IMR-90 (cell line): ENCODE results near the gene EIF2B2. TPM values are rescaled to one million over a fixed set of nuclear protein-coding genes. Genes with fewer than 3 reads are reported as not detected.

ENCODE experiments used
- ATAC-seq: fragments of 200-7000 bp; cut with Tn5 transposase; 2 replicates; pipeline ENCODE4 v1.9.1; 2020; ENCODE audit warnings: low read depth, mild to moderate bottlenecking, moderate library complexity
- BruUV-seq: library from RNA; stranded (reverse); fragments of 400-500 nt; replicated peaks from 2 replicates; lab custom pipeline; 2021; lab: Mats Ljungman, UMichigan
- CTCF ChIA-PET: fragments of 300-600 bp; formaldehyde crosslinking; extraction: SDS; loops from one replicate; lab custom pipeline; 2021; ENCODE audit warnings: antibody characterized with exemption; lab: Yijun Ruan, JAX
- POLR2A ChIA-PET: fragments of 300-600 bp; sonication (Branson Sonifier 250); formaldehyde crosslinking; loops from one replicate; lab custom pipeline; 2022; ENCODE audit warnings: antibody characterized with exemption; ENCODE audit not compliant: unreplicated experiment; lab: Charles Lee
- DNase-seq: peaks from one replicate; pipeline ENCODE4 v3.0.0; 2013
- H2AFZ ChIP-seq: replicated peaks from 2 replicates; pipeline ENCODE3; 2013; ENCODE audit warnings: low read length, mild to moderate bottlenecking; ENCODE audit not compliant: poor library complexity
- H2AK5ac ChIP-seq: 2 replicates; pipeline ENCODE4 v1.6.1; 2013; ENCODE audit warnings: low read depth, low read length, inconsistent platforms
- H2AK9ac ChIP-seq: replicated peaks from 2 replicates; pipeline ENCODE3; 2013; ENCODE audit warnings: mild to moderate bottlenecking, low read depth, low read length, moderate library complexity; ENCODE audit not compliant: poor library complexity
- H2BK120ac ChIP-seq: 2 replicates; pipeline ENCODE4 v1.6.1; 2013; ENCODE audit warnings: low read depth, low read length, inconsistent platforms
- H2BK15ac ChIP-seq: 3 replicates; pipeline ENCODE4 v1.6.1; 2013; ENCODE audit warnings: low read depth, low read length, inconsistent platforms
- H2BK20ac ChIP-seq: 2 replicates; pipeline ENCODE4 v1.6.1; 2013; ENCODE audit warnings: low read depth, mild to moderate bottlenecking, inconsistent platforms, low read length, moderate library complexity
- H2BK5ac ChIP-seq: 2 replicates; pipeline ENCODE4 v1.6.1; 2013; ENCODE audit warnings: mild to moderate bottlenecking, low read depth, low read length, inconsistent platforms; ENCODE audit not compliant: poor library complexity, severe bottlenecking
- H3K14ac ChIP-seq: replicated peaks from 2 replicates; pipeline ENCODE4 v1.6.1; 2013; ENCODE audit warnings: low read depth, low read length, inconsistent platforms
- H3K18ac ChIP-seq: 2 replicates; pipeline ENCODE4 v1.6.1; 2013; ENCODE audit warnings: low read depth, low read length, control low read depth
- H3K23ac ChIP-seq: 2 replicates; pipeline ENCODE4 v1.6.1; 2013; ENCODE audit warnings: low read depth, low read length, inconsistent platforms
- H3K27ac ChIP-seq: 2 replicates; pipeline ENCODE4 v1.5.1; 2013; ENCODE audit warnings: mild to moderate bottlenecking, control low read depth, low read length; ENCODE audit not compliant: insufficient read depth
- H3K27me3 ChIP-seq: 2 replicates; pipeline ENCODE4 v1.6.1; 2013; ENCODE audit warnings: low read length; ENCODE audit not compliant: control insufficient read depth, insufficient read depth
- H3K36me3 ChIP-seq: 2 replicates; pipeline ENCODE4 v1.6.1; 2013; ENCODE audit warnings: low read length, mixed read lengths; ENCODE audit not compliant: control insufficient read depth, insufficient read depth
- H3K4ac ChIP-seq: 2 replicates; pipeline ENCODE4 v1.6.1; 2013; ENCODE audit warnings: low read depth, low read length, inconsistent platforms
- H3K4me1 ChIP-seq: 2 replicates; pipeline ENCODE4 v1.6.1; 2013; ENCODE audit warnings: low read length, mixed read lengths; ENCODE audit not compliant: control insufficient read depth, insufficient read depth
- H3K4me2 ChIP-seq: 2 replicates; pipeline ENCODE4 v1.6.1; 2013; ENCODE audit warnings: low read depth, mild to moderate bottlenecking, control low read depth, low read length, moderate library complexity
- H3K4me3 ChIP-seq: 2 replicates; pipeline ENCODE4 v1.5.1; 2013; ENCODE audit warnings: low read depth, mild to moderate bottlenecking, control low read depth, low read length, moderate library complexity; ENCODE audit not compliant: insufficient read depth
- H3K56ac ChIP-seq: 2 replicates; pipeline ENCODE4 v1.6.1; 2013; ENCODE audit warnings: low read length, inconsistent platforms; ENCODE audit not compliant: insufficient read depth; ENCODE audit errors: extremely low read depth
- H3K79me1 ChIP-seq, 2 experiments: 2 replicates each; pipeline ENCODE4 v1.6.1; 2013; ENCODE audit warnings: low read length in 2 of 2, inconsistent platforms in 1 of 2, low read depth in 1 of 2
- H3K9ac ChIP-seq: 2 replicates; pipeline ENCODE4 v1.6.1; 2013; ENCODE audit warnings: low read depth, low read length, control low read depth
- H3K9me1 ChIP-seq: 2 replicates; pipeline ENCODE4 v1.6.1; 2013; ENCODE audit warnings: low read length, inconsistent platforms; ENCODE audit not compliant: insufficient read depth
- H3K9me3 ChIP-seq: 2 replicates; pipeline ENCODE4 v1.6.1; 2013; ENCODE audit warnings: low read length; ENCODE audit not compliant: control insufficient read depth, insufficient read depth
- H4K20me1 ChIP-seq: 2 replicates; pipeline ENCODE4 v1.6.1; 2013; ENCODE audit warnings: low read length, inconsistent platforms; ENCODE audit not compliant: insufficient read depth
- H4K5ac ChIP-seq: 2 replicates; pipeline ENCODE4 v1.6.1; 2013; ENCODE audit warnings: mild to moderate bottlenecking, low read depth, low read length, control low read depth
- H4K8ac ChIP-seq, 2 experiments: 2 replicates each; pipeline ENCODE4 v1.6.1; 2013; ENCODE audit warnings: low read depth in 2 of 2, low read length in 2 of 2, control low read depth in 1 of 2, inconsistent platforms in 1 of 2
- H4K91ac ChIP-seq: 2 replicates; pipeline ENCODE4 v1.6.1; 2013; ENCODE audit warnings: low read depth, low read length, inconsistent platforms; ENCODE audit not compliant: insufficient read depth
- BHLHE40 ChIP-seq: fragments of 150-350 bp; IDR thresholded peaks from 2 replicates; pipeline ENCODE4 v1.6.1; 2016; ENCODE audit warnings: mild to moderate bottlenecking, low read depth, low read length
- CEBPB ChIP-seq: IDR thresholded peaks from 2 replicates; pipeline ENCODE4 v1.6.1; 2012; ENCODE audit warnings: low read depth, low read length, improper control_type of control experiment
- CHD1 ChIP-seq: IDR thresholded peaks from 2 replicates; pipeline ENCODE4 v1.6.1; 2012; ENCODE audit warnings: low read depth, low read length, improper control_type of control experiment
- ELK1 ChIP-seq: fragments of 150-350 bp; IDR thresholded peaks from 2 replicates; pipeline ENCODE4 v1.6.1; 2016; ENCODE audit warnings: low read depth, mild to moderate bottlenecking, low read length, moderate library complexity, borderline replicate concordance
- FOS ChIP-seq: fragments of 150-350 bp; IDR thresholded peaks from 2 replicates; pipeline ENCODE4 v1.6.1; 2016; ENCODE audit warnings: low read depth, low read length
- MAFK ChIP-seq: IDR thresholded peaks from 2 replicates; pipeline ENCODE4 v1.6.1; 2012; ENCODE audit warnings: low read depth, low read length, improper control_type of control experiment
- MAZ ChIP-seq: IDR thresholded peaks from 2 replicates; pipeline ENCODE4 v1.6.1; 2012; ENCODE audit warnings: low read depth, mild to moderate bottlenecking, low read length, improper control_type of control experiment, moderate library complexity, borderline replicate concordance
- MXI1 ChIP-seq: IDR thresholded peaks from 2 replicates; pipeline ENCODE4 v1.6.1; 2012; ENCODE audit warnings: low read depth, mild to moderate bottlenecking, low read length, moderate library complexity, borderline replicate concordance
- NFE2L2 ChIP-seq: fragments of 150-350 bp; IDR thresholded peaks from 2 replicates; pipeline ENCODE4 v1.6.1; 2016; ENCODE audit warnings: low read depth, mild to moderate bottlenecking, low read length
- POLR2A ChIP-seq: IDR thresholded peaks from 2 replicates; pipeline ENCODE4 v1.6.1; 2012; ENCODE audit warnings: mild to moderate bottlenecking, low read depth, low read length
- RAD21 ChIP-seq: IDR thresholded peaks from 2 replicates; pipeline ENCODE4 v1.6.1; 2012; ENCODE audit warnings: low read length, improper control_type of control experiment
- RCOR1 ChIP-seq: IDR thresholded peaks from 2 replicates; pipeline ENCODE4 v1.6.1; 2012; ENCODE audit warnings: mild to moderate bottlenecking, low read length, improper control_type of control experiment; ENCODE audit not compliant: insufficient replicate concordance
- RFX5 ChIP-seq: IDR thresholded peaks from 2 replicates; pipeline ENCODE4 v1.8.0; 2012; ENCODE audit warnings: low read depth, mild to moderate bottlenecking, low read length, moderate library complexity
- SMC3 ChIP-seq: fragments of 150-350 bp; IDR thresholded peaks from 2 replicates; pipeline ENCODE4 v1.6.1; 2016; ENCODE audit warnings: low read depth, mild to moderate bottlenecking, antibody characterized with exemption, low read length, moderate library complexity
- WGBS, 2 experiments: methylation state at CpG; one replicate each; pipeline versions ENCODE4 v1.1.5 to v1.1.7; 2013; ENCODE audit warnings: missing lambda C conversion rate in 2 of 2; ENCODE audit not compliant: insufficient read length in 1 of 2; ENCODE audit errors: extremely low coverage in 2 of 2; 5-methylcytosine and 5-hydroxymethylcytosine counted together
- dilution Hi-C: fragments of 300-500 bp; cut with HindIII; formaldehyde crosslinking; loops from one replicate; pipeline ENCODE4 v1.14.3; 2018; ENCODE audit warnings: low sequenced_read_pairs; ENCODE audit not compliant: unreplicated experiment
- in situ Hi-C: fragments of 300-500 bp; cut with MboI; formaldehyde crosslinking; loops from 3 replicates; pipeline ENCODE4 v1.14.3; 2019; ENCODE audit warnings: low sequenced_read_pairs, inconsistent platforms, mixed read lengths
- intact Hi-C: fragments of 100-400 bp; cut with micrococcal nuclease; formaldehyde crosslinking; loops from 2 replicates; pipeline ENCODE4 v1.10.0; 2022
- polyA plus RNA-seq, 3 experiments: library from polyadenylated mRNA; depleted of rRNA; stranded (reverse); fragments of >200 nt; gene quantifications; 2 replicates each; pipeline ENCODE4 v1.2.3, GENCODE V29; 2012; ENCODE audit warnings: low replicate concordance in 1 of 3
- total RNA-seq: library from RNA; depleted of rRNA; stranded (reverse); fragments of >200 nt; gene quantifications from 2 replicates; pipeline ENCODE4 v1.2.3, GENCODE V29; 2012
- TF ChIP-seq, protein P1 (sequence below): conservative IDR thresholded peaks from 2 replicates; pipeline ENCODE4 v1.5.1; 2012; ENCODE audit warnings: mild to moderate bottlenecking, low read depth, low read length, improper control_type of control experiment
- TF ChIP-seq, protein P2 (sequence below): fragments of 150-350 bp; IDR thresholded peaks from 2 replicates; pipeline ENCODE4 v1.6.1; 2017; ENCODE audit warnings: mild to moderate bottlenecking, antibody characterized with exemption, low read length, low read depth

EIF2B2 gene
- total and polyA plus RNA-seq, 2 of the 4 experiments (the other 2 are of a cell fraction) = 63.6 to 70.1 TPM

DNA sequence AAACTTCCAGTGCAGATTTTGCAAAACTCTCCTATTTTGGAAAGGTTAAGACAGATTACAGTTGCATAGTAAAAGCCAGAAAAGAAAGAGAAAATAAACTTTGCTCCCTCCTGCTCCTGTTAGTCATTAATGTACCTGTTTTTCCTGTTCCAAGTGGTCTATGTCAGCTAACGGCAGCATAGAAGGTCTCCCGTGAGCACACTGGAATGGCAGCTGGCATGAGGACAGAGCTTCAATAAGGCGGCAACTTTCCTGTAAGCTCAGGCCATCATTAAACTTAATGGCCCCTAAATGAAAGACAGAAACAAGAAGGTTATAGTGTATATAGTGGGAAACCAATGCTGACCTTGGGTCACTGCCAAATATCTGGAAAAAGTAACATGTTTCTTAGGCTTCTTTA lies 16.0 kb downstream of the EIF2B2 start:
- Histone ChIP-seq H3K4ac (no peak overlapping the region), H4K8ac (no peak overlapping the region), H2AFZ (no peak overlapping the region), H3K4me3 (no peak overlapping the region), H3K79me1 (no peaks in the 10 kb centered on the region; a peak in 1 of 4 replicates), H3K9ac (no peak overlapping the region), H3K4me1 (peaks cover 2% of the 10 kb centered on the region; the same call in 1 of the 2 replicates), H3K56ac (no peak overlapping the region), H3K9me1 (no peaks in the 10 kb centered on the region; the same call in 1 of the 2 replicates), H4K5ac (no peak overlapping the region), H3K18ac (no peak overlapping the region), H2BK5ac (no peak overlapping the region), H3K4me2 (no peak overlapping the region), H3K9me3 (no peaks in the 10 kb centered on the region), H4K91ac (no peak overlapping the region), H3K14ac (no peak overlapping the region), H2BK20ac (no peak overlapping the region), H3K23ac (no peak overlapping the region), H3K27ac (no peak overlapping the region), H2AK9ac (no peak overlapping the region), H2BK15ac (no peak overlapping the region), H4K20me1 (no peaks in the 10 kb centered on the region), H3K27me3 (no peaks in the 10 kb centered on the region), H2BK120ac (no peak overlapping the region), H3K36me3 (peaks cover 14% of the 10 kb centered on the region), H2AK5ac (no peak overlapping the region)
- no TSS peak for BruUV-seq
- ChIA-PET POLR2A (no interaction called here), CTCF (no interaction called here)
- intact Hi-C loops (no loop called here), dilution Hi-C loops (no loop called here), in situ Hi-C loops (no loop called here)
- no CpG with 5 or more reads among the region's 3 CpGs for WGBS, 2 experiments
- DNase-seq = no peak
- TF ChIP-seq MXI1 (no peak), ELK1 (no peak), MAZ (no peak), POLR2A (no peak), RFX5 (no peak), BHLHE40 (no peak), NFE2L2 (no peak), SMC3 (no peak), CHD1 (no peak), RAD21 (no peak), MAFK (no peak), FOS (no peak), CEBPB (no peak), RCOR1 (no peak)
- TF ChIP-seq, protein P1, sequence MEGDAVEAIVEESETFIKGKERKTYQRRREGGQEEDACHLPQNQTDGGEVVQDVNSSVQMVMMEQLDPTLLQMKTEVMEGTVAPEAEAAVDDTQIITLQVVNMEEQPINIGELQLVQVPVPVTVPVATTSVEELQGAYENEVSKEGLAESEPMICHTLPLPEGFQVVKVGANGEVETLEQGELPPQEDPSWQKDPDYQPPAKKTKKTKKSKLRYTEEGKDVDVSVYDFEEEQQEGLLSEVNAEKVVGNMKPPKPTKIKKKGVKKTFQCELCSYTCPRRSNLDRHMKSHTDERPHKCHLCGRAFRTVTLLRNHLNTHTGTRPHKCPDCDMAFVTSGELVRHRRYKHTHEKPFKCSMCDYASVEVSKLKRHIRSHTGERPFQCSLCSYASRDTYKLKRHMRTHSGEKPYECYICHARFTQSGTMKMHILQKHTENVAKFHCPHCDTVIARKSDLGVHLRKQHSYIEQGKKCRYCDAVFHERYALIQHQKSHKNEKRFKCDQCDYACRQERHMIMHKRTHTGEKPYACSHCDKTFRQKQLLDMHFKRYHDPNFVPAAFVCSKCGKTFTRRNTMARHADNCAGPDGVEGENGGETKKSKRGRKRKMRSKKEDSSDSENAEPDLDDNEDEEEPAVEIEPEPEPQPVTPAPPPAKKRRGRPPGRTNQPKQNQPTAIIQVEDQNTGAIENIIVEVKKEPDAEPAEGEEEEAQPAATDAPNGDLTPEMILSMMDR = no peak
- TF ChIP-seq, protein P2, sequence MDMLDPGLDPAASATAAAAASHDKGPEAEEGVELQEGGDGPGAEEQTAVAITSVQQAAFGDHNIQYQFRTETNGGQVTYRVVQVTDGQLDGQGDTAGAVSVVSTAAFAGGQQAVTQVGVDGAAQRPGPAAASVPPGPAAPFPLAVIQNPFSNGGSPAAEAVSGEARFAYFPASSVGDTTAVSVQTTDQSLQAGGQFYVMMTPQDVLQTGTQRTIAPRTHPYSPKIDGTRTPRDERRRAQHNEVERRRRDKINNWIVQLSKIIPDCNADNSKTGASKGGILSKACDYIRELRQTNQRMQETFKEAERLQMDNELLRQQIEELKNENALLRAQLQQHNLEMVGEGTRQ = no peak
- ATAC-seq = no peak
